Prostate gland (tissue), 2 donors: ENCODE data around the gene ADARB2. TPM values are rescaled to one million over a fixed set of nuclear protein-coding genes. Genes with fewer than 3 reads are reported as not detected.
A peak's percentile ranks its signal among the peaks of the same experiment; 100 is the strongest.

Source experiments
- DNase-seq: peaks from one replicate; pipeline ENCODE4 v3.0.0-alpha.2; 2019; ENCODE audit warnings: low spot score
- H3K27ac ChIP-seq, 2 donors: fragments of 200-600 bp; sonication (generic); 2 replicates each; pipeline ENCODE4 v1.5.1; 2017 to 2019
- H3K27me3 ChIP-seq: fragments of 200-600 bp; sonication (generic); replicated peaks from 2 replicates; pipeline ENCODE4 v1.5.1; 2019; ENCODE audit not compliant: insufficient read depth
- H3K36me3 ChIP-seq, 2 donors: fragments of 200-600 bp; sonication (generic); 1 replicate in 1 of 2; 2 replicates in 1 of 2; pipeline versions ENCODE4 v1.5.1 to v1.8.1; 2017 to 2019
- H3K4me1 ChIP-seq: fragments of 200-600 bp; sonication (generic); replicated peaks from 2 replicates; pipeline ENCODE4 v1.5.1; 2019
- H3K4me3 ChIP-seq, 2 donors: fragments of 200-600 bp; sonication (generic); 2 replicates each; pipeline ENCODE4 v1.5.1; 2017 to 2019
- H3K9me3 ChIP-seq: fragments of 200-600 bp; sonication (generic); 2 replicates; pipeline ENCODE4 v1.5.1; 2017
- CTCF ChIP-seq, 4 experiments: fragments of 200-600 bp in 2 of 4; fragments of 450-650 bp in 2 of 4; sonication (generic) in 2 of 4; IDR thresholded peaks; 1 replicate in 3 of 4; 2 replicates in 1 of 4; pipeline ENCODE4 v1.5.1; 2016 to 2019; ENCODE audit warnings: antibody characterized with exemption in 4 of 4, mild to moderate bottlenecking in 2 of 4, moderate library complexity in 2 of 4
- POLR2A ChIP-seq: fragments of 450-650 bp; IDR thresholded peaks from one replicate; pipeline ENCODE4 v1.6.1; 2016; ENCODE audit warnings: antibody characterized with exemption, mild to moderate bottlenecking
- POLR2AphosphoS5 ChIP-seq: sonication (generic); formaldehyde crosslinking; IDR thresholded peaks from one replicate; pipeline ENCODE4 v1.6.1; 2017; ENCODE audit warnings: antibody characterized with exemption
- WGBS: methylation state at CpG from one replicate; pipeline ENCODE4 v1.1.5; 2018; 5-methylcytosine and 5-hydroxymethylcytosine counted together
- intact Hi-C: fragments of 100-400 bp; cut with DNase I; formaldehyde crosslinking; loops from one replicate; pipeline ENCODE4 v1.14.2; 2022
- total RNA-seq, 2 donors: library from RNA; depleted of rRNA; stranded (reverse); fragments of >200 nt; gene quantifications; one replicate each; pipeline ENCODE4 v1.1.0, GENCODE V29; 2016

Gene ADARB2
- total RNA-seq, 2 donors from 2014 or later: 0.36 to 10.5 TPM

- intact Hi-C loops: no loop called here
- no peak for DNase-seq
- Histone ChIP-seq H3K9me3 (no peaks in the 10 kb centered on the region), H3K27ac (no peak overlapping the region), H3K4me3 (no peak overlapping the region), H3K4me1 (no peaks in the 10 kb centered on the region), H3K27me3 (no peaks in the 10 kb centered on the region), H3K36me3 (no peaks in the 10 kb centered on the region)
- no peak for TF ChIP-seq POLR2A
- TF ChIP-seq CTCF (IDR thresholded peaks at IDR 0.05): no peak
- no peak for TF ChIP-seq POLR2AphosphoS5
- 80% methylated on average over 14 of the region's 14 CpGs for WGBS
Measured at GRCh38 chr10:1605999-1606940, 131.1 kb downstream of the ADARB2 start.

GRCh38 chr10:1605121-1605520 is 132.2 kb downstream of the ADARB2 start:
- H3K36me3 ChIP-seq: no peaks in the 10 kb centered on the region
- H3K9me3 ChIP-seq: no peaks in the 10 kb centered on the region
- intact Hi-C loops: no loop called here
- no peak for DNase-seq
- 97% methylated on average over 5 of the region's 5 CpGs for WGBS
- H3K4me1 ChIP-seq: no peaks in the 10 kb centered on the region
- H3K4me3 ChIP-seq: no peak overlapping the region
- no peak overlapping the region for H3K27ac ChIP-seq
- H3K27me3 ChIP-seq: no peaks in the 10 kb centered on the region
- TF ChIP-seq CTCF (IDR thresholded peaks at IDR 0.05) (no peak), POLR2AphosphoS5 (no peak), POLR2A (no peak)

- no peaks in the 10 kb centered on the region for H3K4me1 ChIP-seq
- H3K36me3 ChIP-seq: no peaks in the 10 kb centered on the region
- no peaks in the 10 kb centered on the region for H3K9me3 ChIP-seq
- DNase-seq: no peak
- intact Hi-C loops: no loop called here
- H3K27me3 ChIP-seq: no peaks in the 10 kb centered on the region
- 27% methylated on average over 7 of the region's 7 CpGs for WGBS
- no peak overlapping the region for H3K27ac ChIP-seq
- TF ChIP-seq CTCF (IDR thresholded peaks at IDR 0.05): no peak
- no peak for TF ChIP-seq POLR2A
- no peak for TF ChIP-seq POLR2AphosphoS5
- no peak overlapping the region for H3K4me3 ChIP-seq
Measured at GRCh38 chr10:1604246-1604645, 133.1 kb downstream of the ADARB2 start.

GRCh38 chr10:1603181-1603580 is 134.1 kb downstream of the ADARB2 start:
- no peak overlapping the region for H3K27ac ChIP-seq
- H3K9me3 ChIP-seq: no peaks in the 10 kb centered on the region
- TF ChIP-seq CTCF (IDR thresholded peaks at IDR 0.05) (no peak), POLR2AphosphoS5 (no peak), POLR2A (no peak)
- 89% methylated on average over 15 of the region's 15 CpGs for WGBS
- H3K27me3 ChIP-seq: no peaks in the 10 kb centered on the region
- no peaks in the 10 kb centered on the region for H3K36me3 ChIP-seq
- no peak overlapping the region for H3K4me3 ChIP-seq
- DNase-seq: no peak
- intact Hi-C loops: no loop called here
- no peaks in the 10 kb centered on the region for H3K4me1 ChIP-seq

- DNase-seq: no peak
- TF ChIP-seq POLR2A (no peak), POLR2AphosphoS5 (no peak), CTCF (IDR thresholded peaks at IDR 0.05) (no peak)
- no peaks in the 10 kb centered on the region for H3K9me3 ChIP-seq
- no peaks in the 10 kb centered on the region for H3K4me1 ChIP-seq
- WGBS: 92% methylated on average over 17 of the region's 17 CpGs
- H3K27me3 ChIP-seq: no peaks in the 10 kb centered on the region
- H3K4me3 ChIP-seq: no peak overlapping the region
- H3K27ac ChIP-seq: peak overlapping the region in 1 of 2 donors; percentile 28
- no peaks in the 10 kb centered on the region for H3K36me3 ChIP-seq
- intact Hi-C loops: no loop called here
Measured at GRCh38 chr10:1602037-1602484, 135.3 kb downstream of the ADARB2 start.
